HepG2 (cell line): Measurements from ENCODE around the gene TALDO1. TPM values are rescaled to one million over a fixed set of nuclear protein-coding genes. Genes with fewer than 3 reads are reported as not detected.

ENCODE experiments used
- ATAC-seq: fragments of 200-7000 bp; cut with Tn5 transposase; 3 replicates; pipeline ENCODE4 v1.9.1; 2020; ENCODE audit warnings: mild to moderate bottlenecking, moderate library complexity
- BruUV-seq: library from RNA; stranded (reverse); fragments of 400-500 nt; replicated peaks from 2 replicates; lab custom pipeline; 2021; lab: Mats Ljungman, UMichigan
- CTCF ChIA-PET: fragments of 300-600 bp; formaldehyde crosslinking; extraction: SDS; loops from one replicate; lab custom pipeline; 2021; ENCODE audit warnings: low total read pairs, inconsistent platforms, low intra/inter-chr PET ratio; lab: Yijun Ruan, JAX
- POLR2A ChIA-PET: fragments of 350-600 bp; sonication (Branson Sonifier 250); formaldehyde crosslinking; loops from one replicate; lab custom pipeline; 2020; ENCODE audit warnings: antibody characterized with exemption, inconsistent platforms; lab: Yijun Ruan, JAX
- DNase-seq: peaks from one replicate; pipeline ENCODE4 v3.0.0-alpha.2; 2015; ENCODE audit warnings: low spot score
- FAIRE-seq: peaks from 3 replicates; lab custom pipeline; 2011; peaks lifted over from hg19 to GRCh38; lab: Jason Lieb, UNC
- H2AFZ ChIP-seq: one replicate; pipeline ENCODE4 v1.6.1; 2011; ENCODE audit warnings: low read length, inconsistent platforms
- H3K27ac ChIP-seq: fragments of 300-600 bp; 3 replicates; pipeline ENCODE4 v1.8.0; 2011; ENCODE audit warnings: mixed run types, mild to moderate bottlenecking, mixed read lengths, low read length, inconsistent platforms; ENCODE audit not compliant: insufficient read depth; ENCODE audit errors: extremely low read length
- H3K27me3 ChIP-seq, 2 experiments: fragments of 200-600 bp in 1 of 2; 2 replicates in 1 of 2; 3 replicates in 1 of 2; pipeline versions ENCODE4 v1.6.0 to v1.8.0; 2011; ENCODE audit warnings: low read length in 2 of 2, mild to moderate bottlenecking in 2 of 2, moderate library complexity in 2 of 2, inconsistent platforms in 1 of 2; ENCODE audit not compliant: insufficient read depth in 2 of 2, control insufficient read depth in 1 of 2
- H3K36me3 ChIP-seq, 2 experiments: fragments of 200-600 bp in 1 of 2; replicated peaks in 1 of 2; 2 replicates in 1 of 2; 3 replicates in 1 of 2; pipeline versions ENCODE4 v1.5.1 to v1.8.0; 2011; ENCODE audit warnings: low read length in 2 of 2, inconsistent platforms in 1 of 2; ENCODE audit not compliant: insufficient read depth in 2 of 2, control insufficient read depth in 1 of 2
- H3K4me1 ChIP-seq: 2 replicates; pipeline ENCODE4 v1.5.1; 2012; ENCODE audit warnings: low read length, inconsistent platforms; ENCODE audit not compliant: insufficient read depth
- H3K4me2 ChIP-seq: 2 replicates; pipeline ENCODE4 v1.6.0; 2011; ENCODE audit warnings: low read depth, low read length, inconsistent platforms
- H3K4me3 ChIP-seq, 3 experiments: fragments of 200-600 bp in 1 of 3; sonication (generic), shearing (Covaris generic) in 1 of 3; replicated peaks in 1 of 3; 2 replicates each; pipeline ENCODE4 v1.5.1; 2011 to 2016; ENCODE audit warnings: low read length in 3 of 3, inconsistent platforms in 2 of 3, low read depth in 2 of 3, mild to moderate bottlenecking in 2 of 3, control low read depth in 1 of 3, mixed read lengths in 1 of 3; ENCODE audit not compliant: insufficient read depth in 1 of 3
- H3K79me2 ChIP-seq: one replicate; pipeline ENCODE4 v1.6.1; 2011; ENCODE audit warnings: low read length, inconsistent platforms; ENCODE audit not compliant: insufficient read depth
- H3K9ac ChIP-seq: 2 replicates; pipeline ENCODE4 v1.6.0; 2011; ENCODE audit warnings: mild to moderate bottlenecking, low read depth, low read length, inconsistent platforms; ENCODE audit not compliant: insufficient read depth
- H3K9me3 ChIP-seq: 2 replicates; pipeline ENCODE4 v1.5.1; 2012; ENCODE audit warnings: mild to moderate bottlenecking, low read length
- H4K20me1 ChIP-seq: 2 replicates; pipeline ENCODE4 v1.6.0; 2011; ENCODE audit warnings: inconsistent platforms, mild to moderate bottlenecking, low read length, moderate library complexity; ENCODE audit not compliant: insufficient read depth
- KDM1A ChIP-seq: IDR thresholded peaks from 2 replicates; pipeline ENCODE4 v1.6.1; 2016; ENCODE audit warnings: missing compliant biosample characterization
- MAFK ChIP-seq, 2 experiments: IDR thresholded peaks in 1 of 2; conservative IDR thresholded peaks in 1 of 2; 2 replicates each; pipeline ENCODE4 v1.6.1; 2011; ENCODE audit warnings: improper control_type of control experiment in 2 of 2, low read length in 2 of 2
- NKX3-1 ChIP-seq: sonication (generic); formaldehyde crosslinking; IDR thresholded peaks from 2 replicates; pipeline ENCODE4 v1.5.0; 2020; ENCODE audit warnings: missing genetic modification reagents
- PRPF4 ChIP-seq: fragments of 200-400 bp; formaldehyde crosslinking; IDR thresholded peaks from 2 replicates; pipeline ENCODE4 v1.6.1; 2016; ENCODE audit warnings: low read length, low read depth; ENCODE audit not compliant: poor library complexity, severe bottlenecking
- SRSF1 ChIP-seq: fragments of 200-400 bp; formaldehyde crosslinking; optimal IDR thresholded peaks from 2 replicates; pipeline ENCODE3; 2017; ENCODE audit warnings: mild to moderate bottlenecking, low read depth, low read length, moderate library complexity
- ZNF354B ChIP-seq: sonication (generic); formaldehyde crosslinking; IDR thresholded peaks from 2 replicates; pipeline ENCODE4 v1.8.0; 2022; ENCODE audit warnings: mild to moderate bottlenecking, missing genetic modification reagents
- ZNF746 ChIP-seq: sonication (generic); formaldehyde crosslinking; IDR thresholded peaks from 2 replicates; pipeline ENCODE4 v1.8.0; 2022; ENCODE audit warnings: mild to moderate bottlenecking, missing genetic modification reagents
- WGBS: methylation state at CpG from one replicate; pipeline ENCODE4 v1.1.6; 2017; ENCODE audit warnings: low lambda C conversion rate; 5-methylcytosine and 5-hydroxymethylcytosine counted together
- in situ Hi-C: cut with HindIII; loops from 2 replicates; pipeline ENCODE4 v1.10.0; 2017; ENCODE audit warnings: low pct_unique_long_range_greater_than_20kb; ENCODE audit not compliant: extremely low pct_ligation_motif_present
- intact Hi-C: fragments of 100-400 bp; cut with micrococcal nuclease; formaldehyde crosslinking; loops from one replicate; pipeline ENCODE4 v1.10.0; 2022; ENCODE audit not compliant: unreplicated experiment
- polyA plus RNA-seq, 8 experiments: library from polyadenylated mRNA; depleted of rRNA in 3 of 8; stranded (reverse) in 7 of 8; unstranded in 1 of 8; fragments of >200 nt; fragmentation: Illumina TruSeq in 4 of 8; extraction: Trizol in 4 of 8; gene quantifications; 2 replicates each; pipeline versions ENCODE4 v1.2.1 to v1.2.3, GENCODE V29; 2011 to 2016; ENCODE audit warnings: low read depth in 4 of 8, missing spikeins in 1 of 8, mixed read lengths in 1 of 8; ENCODE audit not compliant: insufficient read depth in 1 of 8
- total RNA-seq, 5 experiments: library from RNA; depleted of rRNA; stranded (reverse); fragments of >200 nt; fragmentation: Illumina TruSeq; extraction: Trizol; gene quantifications; 2 replicates each; pipeline ENCODE4 v1.2.3, GENCODE V29; 2016; ENCODE audit warnings: low read depth in 1 of 5
- TF ChIP-seq, protein P1 (sequence below): IDR thresholded peaks from 2 replicates; pipeline ENCODE4 v1.4.0; 2020; ENCODE audit warnings: mild to moderate bottlenecking, missing genetic modification reagents
- TF ChIP-seq, protein P2 (sequence below): sonication (generic); formaldehyde crosslinking; IDR thresholded peaks from 2 replicates; pipeline ENCODE4 v1.4.0; 2020; ENCODE audit warnings: mild to moderate bottlenecking, missing genetic modification reagents

Gene TALDO1
- total and polyA plus RNA-seq, 2 of the 13 experiments (the other 11 are each of a cell fraction or from before 2014, with no cell fraction given), result 107 to 240 TPM

GRCh38 chr11:773830-774229 lies 26.6 kb downstream of the TALDO1 start:
- BruUV-seq, result no TSS peak
- CTCF ChIA-PET, result no interaction called here
- intact Hi-C loops, result no loop called here
- ATAC-seq (no peak), FAIRE-seq (no peak), DNase-seq (no peak)
- POLR2A ChIA-PET, result interaction anchor here (1.2 kb wide), 1 partner anchor 46 kb away, joined by 3 read pairs; no protein-coding TSS in a partner anchor
- no peaks in the 10 kb centered on the region for H3K9me3 ChIP-seq
- in situ Hi-C loops, result no loop called here
- no peak overlapping the region for H3K4me2 ChIP-seq
- H2AFZ ChIP-seq, result no peak overlapping the region
- no peak overlapping the region for H3K4me3 ChIP-seq
- no CpG with 5 or more reads among the region's 9 CpGs for WGBS
- H3K9ac ChIP-seq, result no peak overlapping the region
- H4K20me1 ChIP-seq, result peaks cover 6% of the 10 kb centered on the region
- H3K36me3 ChIP-seq, result peaks cover 19 to 37% of the 10 kb centered on the region in 2 experiments; a peak in 4 of 5 replicates
- no peak overlapping the region for H3K27ac ChIP-seq
- H3K79me2 ChIP-seq, result peaks cover 32% of the 10 kb centered on the region
- no peak for TF ChIP-seq ZNF746 (CRISPR knock-in tag)
- TF ChIP-seq, protein P1, sequence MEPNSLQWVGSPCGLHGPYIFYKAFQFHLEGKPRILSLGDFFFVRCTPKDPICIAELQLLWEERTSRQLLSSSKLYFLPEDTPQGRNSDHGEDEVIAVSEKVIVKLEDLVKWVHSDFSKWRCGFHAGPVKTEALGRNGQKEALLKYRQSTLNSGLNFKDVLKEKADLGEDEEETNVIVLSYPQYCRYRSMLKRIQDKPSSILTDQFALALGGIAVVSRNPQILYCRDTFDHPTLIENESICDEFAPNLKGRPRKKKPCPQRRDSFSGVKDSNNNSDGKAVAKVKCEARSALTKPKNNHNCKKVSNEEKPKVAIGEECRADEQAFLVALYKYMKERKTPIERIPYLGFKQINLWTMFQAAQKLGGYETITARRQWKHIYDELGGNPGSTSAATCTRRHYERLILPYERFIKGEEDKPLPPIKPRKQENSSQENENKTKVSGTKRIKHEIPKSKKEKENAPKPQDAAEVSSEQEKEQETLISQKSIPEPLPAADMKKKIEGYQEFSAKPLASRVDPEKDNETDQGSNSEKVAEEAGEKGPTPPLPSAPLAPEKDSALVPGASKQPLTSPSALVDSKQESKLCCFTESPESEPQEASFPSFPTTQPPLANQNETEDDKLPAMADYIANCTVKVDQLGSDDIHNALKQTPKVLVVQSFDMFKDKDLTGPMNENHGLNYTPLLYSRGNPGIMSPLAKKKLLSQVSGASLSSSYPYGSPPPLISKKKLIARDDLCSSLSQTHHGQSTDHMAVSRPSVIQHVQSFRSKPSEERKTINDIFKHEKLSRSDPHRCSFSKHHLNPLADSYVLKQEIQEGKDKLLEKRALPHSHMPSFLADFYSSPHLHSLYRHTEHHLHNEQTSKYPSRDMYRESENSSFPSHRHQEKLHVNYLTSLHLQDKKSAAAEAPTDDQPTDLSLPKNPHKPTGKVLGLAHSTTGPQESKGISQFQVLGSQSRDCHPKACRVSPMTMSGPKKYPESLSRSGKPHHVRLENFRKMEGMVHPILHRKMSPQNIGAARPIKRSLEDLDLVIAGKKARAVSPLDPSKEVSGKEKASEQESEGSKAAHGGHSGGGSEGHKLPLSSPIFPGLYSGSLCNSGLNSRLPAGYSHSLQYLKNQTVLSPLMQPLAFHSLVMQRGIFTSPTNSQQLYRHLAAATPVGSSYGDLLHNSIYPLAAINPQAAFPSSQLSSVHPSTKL, result no peak
- TF ChIP-seq SRSF1, result no peak
- TF ChIP-seq, protein P2, sequence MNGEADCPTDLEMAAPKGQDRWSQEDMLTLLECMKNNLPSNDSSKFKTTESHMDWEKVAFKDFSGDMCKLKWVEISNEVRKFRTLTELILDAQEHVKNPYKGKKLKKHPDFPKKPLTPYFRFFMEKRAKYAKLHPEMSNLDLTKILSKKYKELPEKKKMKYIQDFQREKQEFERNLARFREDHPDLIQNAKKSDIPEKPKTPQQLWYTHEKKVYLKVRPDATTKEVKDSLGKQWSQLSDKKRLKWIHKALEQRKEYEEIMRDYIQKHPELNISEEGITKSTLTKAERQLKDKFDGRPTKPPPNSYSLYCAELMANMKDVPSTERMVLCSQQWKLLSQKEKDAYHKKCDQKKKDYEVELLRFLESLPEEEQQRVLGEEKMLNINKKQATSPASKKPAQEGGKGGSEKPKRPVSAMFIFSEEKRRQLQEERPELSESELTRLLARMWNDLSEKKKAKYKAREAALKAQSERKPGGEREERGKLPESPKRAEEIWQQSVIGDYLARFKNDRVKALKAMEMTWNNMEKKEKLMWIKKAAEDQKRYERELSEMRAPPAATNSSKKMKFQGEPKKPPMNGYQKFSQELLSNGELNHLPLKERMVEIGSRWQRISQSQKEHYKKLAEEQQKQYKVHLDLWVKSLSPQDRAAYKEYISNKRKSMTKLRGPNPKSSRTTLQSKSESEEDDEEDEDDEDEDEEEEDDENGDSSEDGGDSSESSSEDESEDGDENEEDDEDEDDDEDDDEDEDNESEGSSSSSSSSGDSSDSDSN (CRISPR knock-in tag), result no peak
- TF ChIP-seq MAFK (conservative IDR thresholded peaks at IDR 0.05 in 1 of 2, IDR thresholded peaks at IDR 0.05 in 1 of 2; ENCODE audit: low read length in 2 of 2), result no peak
- no peak for TF ChIP-seq KDM1A (CRISPR knock-in tag)
- TF ChIP-seq NKX3-1 (CRISPR knock-in tag), result no peak
- no peak for TF ChIP-seq PRPF4
- TF ChIP-seq ZNF354B (CRISPR knock-in tag), result no peak
- no peaks in the 10 kb centered on the region for H3K27me3 ChIP-seq
- H3K4me1 ChIP-seq, result peaks cover 50% of the 10 kb centered on the region
